ENCODE data around the gene TM9SF3.

DNA sequence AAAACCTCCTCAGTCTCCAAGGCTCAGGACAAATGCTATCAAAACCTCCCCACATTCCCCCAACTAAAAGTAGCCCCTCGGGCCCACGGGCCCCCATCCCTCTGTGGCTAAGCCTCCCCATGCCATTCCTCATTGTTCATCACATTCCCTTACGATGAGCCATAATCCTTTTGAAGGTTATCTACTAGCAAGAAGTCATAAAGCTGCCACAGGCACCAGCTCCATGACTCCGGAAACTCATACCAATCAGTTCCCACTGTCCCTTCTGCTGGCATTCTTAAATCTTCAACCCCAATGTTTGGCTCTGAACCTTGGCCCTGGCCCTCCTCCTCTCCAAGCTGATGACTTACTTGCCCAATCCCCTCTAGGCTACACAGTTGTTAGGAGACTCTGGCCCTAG, 19.4 kb upstream of the TM9SF3 start:
- TF ChIP-seq, protein P1, sequence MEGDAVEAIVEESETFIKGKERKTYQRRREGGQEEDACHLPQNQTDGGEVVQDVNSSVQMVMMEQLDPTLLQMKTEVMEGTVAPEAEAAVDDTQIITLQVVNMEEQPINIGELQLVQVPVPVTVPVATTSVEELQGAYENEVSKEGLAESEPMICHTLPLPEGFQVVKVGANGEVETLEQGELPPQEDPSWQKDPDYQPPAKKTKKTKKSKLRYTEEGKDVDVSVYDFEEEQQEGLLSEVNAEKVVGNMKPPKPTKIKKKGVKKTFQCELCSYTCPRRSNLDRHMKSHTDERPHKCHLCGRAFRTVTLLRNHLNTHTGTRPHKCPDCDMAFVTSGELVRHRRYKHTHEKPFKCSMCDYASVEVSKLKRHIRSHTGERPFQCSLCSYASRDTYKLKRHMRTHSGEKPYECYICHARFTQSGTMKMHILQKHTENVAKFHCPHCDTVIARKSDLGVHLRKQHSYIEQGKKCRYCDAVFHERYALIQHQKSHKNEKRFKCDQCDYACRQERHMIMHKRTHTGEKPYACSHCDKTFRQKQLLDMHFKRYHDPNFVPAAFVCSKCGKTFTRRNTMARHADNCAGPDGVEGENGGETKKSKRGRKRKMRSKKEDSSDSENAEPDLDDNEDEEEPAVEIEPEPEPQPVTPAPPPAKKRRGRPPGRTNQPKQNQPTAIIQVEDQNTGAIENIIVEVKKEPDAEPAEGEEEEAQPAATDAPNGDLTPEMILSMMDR (IDR thresholded peaks at IDR 0.05) = no peak
- TF ChIP-seq POLR2A (IDR thresholded peaks at IDR 0.05) = no peak
